Karpas-422 (cell line): ENCODE data around the gene RFC2. TPM values are rescaled to one million over a fixed set of nuclear protein-coding genes. Genes with fewer than 3 reads are reported as not detected.

Source experiments
- DNase-seq: peaks from one replicate; pipeline ENCODE4 v3.0.0-alpha.2; 2015
- H2AFZ ChIP-seq: fragments of 200-600 bp; sonication (generic); 2 replicates; pipeline ENCODE4 v1.6.1; 2014; ENCODE audit warnings: antibody characterized with exemption, low read length, mixed read lengths
- H3K27ac ChIP-seq: fragments of 200-600 bp; sonication (generic); 2 replicates; pipeline ENCODE4 v1.5.1; 2014; ENCODE audit warnings: mild to moderate bottlenecking, low read length, moderate library complexity
- H3K27me3 ChIP-seq: fragments of 200-600 bp; sonication (generic); 2 replicates; pipeline ENCODE4 v1.6.1; 2014; ENCODE audit warnings: low read length, mixed read lengths
- H3K36me3 ChIP-seq: fragments of 200-600 bp; sonication (generic); 2 replicates; pipeline ENCODE4 v1.6.1; 2014; ENCODE audit warnings: low read length, mixed read lengths; ENCODE audit not compliant: insufficient read depth
- H3K4me1 ChIP-seq: fragments of 200-600 bp; sonication (generic); 2 replicates; pipeline ENCODE4 v1.6.1; 2014; ENCODE audit warnings: mild to moderate bottlenecking, low read length, mixed read lengths
- H3K4me2 ChIP-seq: fragments of 200-600 bp; sonication (generic); 2 replicates; pipeline ENCODE4 v1.6.1; 2014; ENCODE audit warnings: low read length, low read depth, mild to moderate bottlenecking; ENCODE audit not compliant: poor library complexity, severe bottlenecking
- H3K4me3 ChIP-seq: fragments of 200-600 bp; sonication (generic); 2 replicates; pipeline ENCODE4 v1.5.1; 2014; ENCODE audit warnings: mild to moderate bottlenecking, antibody characterized with exemption, low read length, mixed read lengths
- H3K79me2 ChIP-seq: fragments of 200-600 bp; sonication (generic); 2 replicates; pipeline ENCODE4 v1.6.1; 2014; ENCODE audit warnings: mild to moderate bottlenecking, low read length, mixed read lengths
- H3K9ac ChIP-seq: fragments of 200-600 bp; sonication (generic); 2 replicates; pipeline ENCODE4 v1.6.0; 2014; ENCODE audit warnings: low read length
- H3K9me2 ChIP-seq: fragments of 200-600 bp; sonication (generic), shearing (Covaris generic); replicated peaks from 2 replicates; pipeline ENCODE4 v1.6.0; 2014; ENCODE audit warnings: mild to moderate bottlenecking, low read length, moderate library complexity; ENCODE audit not compliant: insufficient read depth
- H3K9me3 ChIP-seq: fragments of 300-700, 200-600 bp; sonication (generic); 2 replicates; pipeline ENCODE4 v1.6.1; 2014; ENCODE audit warnings: low read length, mixed read lengths
- H4K20me1 ChIP-seq: fragments of 200-600 bp; sonication (generic); 2 replicates; pipeline ENCODE4 v1.6.1; 2014; ENCODE audit warnings: mild to moderate bottlenecking, antibody characterized with exemption, low read length, low read depth; ENCODE audit not compliant: insufficient read depth
- total RNA-seq: library from RNA; depleted of rRNA; stranded (reverse); fragments of >200 nt; shearing (Covaris generic); gene quantifications from 2 replicates; pipeline ENCODE4 v1.2.3, GENCODE V29; 2014; ENCODE audit warnings: low replicate concordance

The RFC2 gene
- total RNA-seq, 1 experiment from 2014 or later, result 18.9 TPM

- Histone ChIP-seq H4K20me1 (peaks cover 62% of the 10 kb centered on the region), H3K79me2 (peaks cover 33% of the 10 kb centered on the region)
Observed at GRCh38 chr7:74191231-74191630, 63.0 kb downstream of the RFC2 start.

GRCh38 chr7:74190259-74190658 lies 63.9 kb downstream of the RFC2 start:
- H3K27me3 ChIP-seq, result no peaks in the 10 kb centered on the region
- no peak for DNase-seq
- no peak overlapping the region for H3K27ac ChIP-seq
- H3K4me1 ChIP-seq, result no peaks in the 10 kb centered on the region
- H2AFZ ChIP-seq, result no peak overlapping the region
- H3K79me2 ChIP-seq, result peaks cover 43% of the 10 kb centered on the region
- no peaks in the 10 kb centered on the region for H3K9me2 ChIP-seq
- no peaks in the 10 kb centered on the region for H3K9me3 ChIP-seq
- peaks cover 69% of the 10 kb centered on the region for H4K20me1 ChIP-seq
- no peak overlapping the region for H3K9ac ChIP-seq
- H3K4me3 ChIP-seq, result no peak overlapping the region
- peaks cover 59% of the 10 kb centered on the region; the same call in 1 of the 2 replicates for H3K36me3 ChIP-seq
- no peak overlapping the region for H3K4me2 ChIP-seq

More at GRCh38 chr7:74191231-74191630, 63.0 kb downstream of the RFC2 start:
- Histone ChIP-seq H2AFZ (no peak overlapping the region), H3K27ac (no peak overlapping the region), H3K9me3 (no peaks in the 10 kb centered on the region), H3K4me2 (no peak overlapping the region), H3K4me3 (no peak overlapping the region), H3K27me3 (no peaks in the 10 kb centered on the region), H3K36me3 (peaks cover 52% of the 10 kb centered on the region; the same call in 1 of the 2 replicates), H3K9me2 (no peaks in the 10 kb centered on the region), H3K9ac (no peak overlapping the region), H3K4me1 (no peaks in the 10 kb centered on the region)
- DNase-seq, result no peak

DNA sequence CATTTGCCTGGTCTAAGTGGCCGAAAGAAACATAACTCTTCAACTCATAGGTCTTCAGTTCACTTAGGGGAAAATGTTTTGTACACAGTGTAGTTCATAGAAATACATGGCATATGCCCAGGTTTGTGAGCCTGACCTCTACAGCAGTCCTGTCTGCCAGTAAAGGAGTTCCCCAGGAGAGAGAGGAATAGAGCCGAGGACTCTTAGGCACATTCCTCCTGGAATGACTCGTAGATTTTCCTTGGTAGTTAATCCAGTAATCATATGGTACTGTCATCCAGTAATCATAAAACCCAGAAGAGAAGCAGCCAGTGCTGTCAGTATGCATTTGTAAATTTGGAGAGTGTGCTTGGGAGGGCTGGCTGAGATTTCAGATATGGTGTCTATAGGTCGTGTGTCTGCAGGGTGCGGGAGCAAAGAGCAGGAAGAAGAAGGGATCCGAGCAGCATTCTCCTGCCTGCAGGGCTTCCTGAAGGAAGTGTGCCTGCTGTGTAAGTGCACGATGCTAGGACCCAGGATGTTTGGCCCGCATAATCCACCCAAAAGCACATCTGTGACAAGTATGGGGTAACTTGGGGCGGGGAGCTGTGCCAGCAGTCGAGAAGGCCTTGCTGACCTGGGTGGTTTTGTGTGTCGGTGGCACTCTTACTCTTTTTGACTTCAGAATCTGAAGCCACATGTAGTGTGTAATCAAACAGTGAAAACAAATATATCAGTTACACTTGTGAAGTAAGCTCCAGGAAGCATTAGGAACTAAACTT lies 66.1 kb downstream of the RFC2 start:
- Histone ChIP-seq H3K9ac (no peak overlapping the region), H3K4me3 (no peak overlapping the region), H3K79me2 (peaks cover 64% of the 10 kb centered on the region), H3K27me3 (no peaks in the 10 kb centered on the region), H3K9me3 (no peaks in the 10 kb centered on the region), H2AFZ (no peak overlapping the region), H3K4me1 (peaks cover 4% of the 10 kb centered on the region), H3K4me2 (no peak overlapping the region), H4K20me1 (peaks cover 76% of the 10 kb centered on the region), H3K27ac (no peak overlapping the region), H3K9me2 (no peaks in the 10 kb centered on the region), H3K36me3 (peaks cover 49% of the 10 kb centered on the region; the same call in 1 of the 2 replicates)
- no peak for DNase-seq

GRCh38 chr7:74185636-74186035 lies 68.6 kb downstream of the RFC2 start:
- H4K20me1 ChIP-seq, result peaks cover 87% of the 10 kb centered on the region
- H3K9ac ChIP-seq, result no peak overlapping the region
- H3K4me3 ChIP-seq, result no peak overlapping the region
- DNase-seq, result no peak
- H3K4me1 ChIP-seq, result peaks cover 29% of the 10 kb centered on the region
- peaks cover 88% of the 10 kb centered on the region for H3K79me2 ChIP-seq
- H3K9me3 ChIP-seq, result no peaks in the 10 kb centered on the region
- no peaks in the 10 kb centered on the region for H3K27me3 ChIP-seq
- H3K27ac ChIP-seq, result no peak overlapping the region
- no peak overlapping the region for H2AFZ ChIP-seq
- peaks cover 35% of the 10 kb centered on the region; the same call in 1 of the 2 replicates for H3K36me3 ChIP-seq
- H3K9me2 ChIP-seq, result no peaks in the 10 kb centered on the region
- H3K4me2 ChIP-seq, result no peak overlapping the region

GRCh38 chr7:74185016-74185415 lies 69.2 kb downstream of the RFC2 start:
- Histone ChIP-seq H3K4me2 (no peak overlapping the region), H3K79me2 (peaks cover 94% of the 10 kb centered on the region), H3K27ac (no peak overlapping the region), H4K20me1 (peaks cover 93% of the 10 kb centered on the region), H2AFZ (no peak overlapping the region), H3K4me1 (peaks cover 35% of the 10 kb centered on the region), H3K9ac (no peak overlapping the region), H3K9me3 (no peaks in the 10 kb centered on the region), H3K36me3 (peaks cover 33% of the 10 kb centered on the region; the same call in 1 of the 2 replicates), H3K9me2 (no peaks in the 10 kb centered on the region), H3K4me3 (no peak overlapping the region), H3K27me3 (no peaks in the 10 kb centered on the region)
- DNase-seq, result no peak

DNA sequence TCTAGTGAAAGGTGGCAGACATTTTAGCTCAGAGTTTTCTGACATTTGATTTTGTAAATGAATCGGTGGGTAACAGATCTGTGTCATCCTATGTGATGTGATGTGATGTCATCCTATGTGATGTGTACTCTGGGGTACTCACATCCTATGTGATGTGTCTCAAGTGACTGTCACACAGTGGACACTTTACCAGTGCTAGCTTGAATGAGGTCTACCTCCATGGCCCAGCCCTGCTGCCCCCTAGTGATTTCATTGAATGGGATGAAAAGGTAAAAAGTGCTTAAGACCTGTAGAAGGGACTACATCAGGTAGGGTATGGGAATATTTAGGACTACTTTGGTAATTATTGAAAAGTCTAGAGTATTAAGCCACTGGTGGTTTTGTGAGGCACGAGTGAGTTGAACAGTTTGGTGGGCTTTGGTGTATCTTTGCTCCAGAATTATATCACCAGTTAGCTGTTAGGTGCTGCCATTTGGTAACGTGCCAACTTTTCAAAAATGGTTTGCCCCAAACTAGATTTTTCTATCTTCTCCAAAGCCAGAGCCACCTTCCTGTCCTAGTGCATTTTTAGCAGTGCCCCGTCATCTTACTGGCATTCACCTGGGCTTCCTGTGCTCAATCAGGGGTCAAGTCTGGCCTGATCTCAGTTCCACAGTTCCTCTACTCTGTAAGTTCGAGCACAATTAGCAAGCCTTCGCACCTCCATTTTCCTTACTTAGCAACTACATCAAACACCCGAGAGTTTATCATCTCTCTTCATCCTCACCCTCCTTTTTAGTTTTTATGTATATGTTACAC lies 70.3 kb downstream of the RFC2 start:
- Histone ChIP-seq H3K4me2 (no peak overlapping the region), H2AFZ (no peak overlapping the region), H3K79me2 (peaks cover 98% of the 10 kb centered on the region), H4K20me1 (peaks cover 95% of the 10 kb centered on the region), H3K4me3 (no peak overlapping the region), H3K4me1 (peaks cover 44% of the 10 kb centered on the region), H3K36me3 (peaks cover 33% of the 10 kb centered on the region), H3K9me3 (no peaks in the 10 kb centered on the region), H3K27ac (peak overlapping the region; percentile 19), H3K9me2 (no peaks in the 10 kb centered on the region), H3K27me3 (no peaks in the 10 kb centered on the region), H3K9ac (no peak overlapping the region)
- DNase-seq, result peak; percentile 52

GRCh38 chr7:74183142-74183541 lies 71.1 kb downstream of the RFC2 start:
- no peak overlapping the region for H3K4me2 ChIP-seq
- no peaks in the 10 kb centered on the region for H3K27me3 ChIP-seq
- H3K79me2 ChIP-seq, result peaks cover 98% of the 10 kb centered on the region
- H3K36me3 ChIP-seq, result peaks cover 30% of the 10 kb centered on the region
- H3K4me3 ChIP-seq, result no peak overlapping the region
- H3K9ac ChIP-seq, result 0 out of 2 replicates have a peak overlapping the region, but pooled peaks have one; percentile 10
- peak overlapping the region; percentile 19 for H3K27ac ChIP-seq
- H3K9me3 ChIP-seq, result no peaks in the 10 kb centered on the region
- H3K9me2 ChIP-seq, result no peaks in the 10 kb centered on the region
- peaks cover 95% of the 10 kb centered on the region for H4K20me1 ChIP-seq
- H3K4me1 ChIP-seq, result peaks cover 49% of the 10 kb centered on the region
- no peak overlapping the region for H2AFZ ChIP-seq
- DNase-seq, result no peak

GRCh38 chr7:74182453-74183090 lies 71.6 kb downstream of the RFC2 start:
- H3K27me3 ChIP-seq, result no peaks in the 10 kb centered on the region
- H3K4me3 ChIP-seq, result no peak overlapping the region
- H3K4me2 ChIP-seq, result peak overlapping the region; percentile 7
- H3K9me3 ChIP-seq, result no peaks in the 10 kb centered on the region
- no peaks in the 10 kb centered on the region for H3K9me2 ChIP-seq
- peak; percentile 49 for DNase-seq
- H3K36me3 ChIP-seq, result peaks cover 31% of the 10 kb centered on the region
- H3K27ac ChIP-seq, result peak overlapping the region; percentile 19
- H3K9ac ChIP-seq, result 0 out of 2 replicates have a peak overlapping the region, but pooled peaks have one; percentile 10
- peaks cover 53% of the 10 kb centered on the region for H3K4me1 ChIP-seq
- H4K20me1 ChIP-seq, result peaks cover 95% of the 10 kb centered on the region
- H3K79me2 ChIP-seq, result peaks cover 98% of the 10 kb centered on the region
- H2AFZ ChIP-seq, result no peak overlapping the region
